Liver (tissue), 9 donors: ENCODE data around the gene LUZP4. TPM values are rescaled to one million over a fixed set of nuclear protein-coding genes. Genes with fewer than 3 reads are reported as not detected.

ENCODE experiments used
- DNase-seq: peaks from one replicate; pipeline ENCODE4 v3.0.0-alpha.2; 2017; ENCODE audit warnings: low spot score
- H3K27ac ChIP-seq, 2 donors: one replicate each; pipeline ENCODE4 v1.7.0; 2013; ENCODE audit warnings: inconsistent platforms in 2 of 2, low read length in 2 of 2, control low read depth in 1 of 2, low read depth in 1 of 2, mild to moderate bottlenecking in 1 of 2
- H3K27me3 ChIP-seq, 4 donors: one replicate each; pipeline versions ENCODE4 v1.6.1 to v1.7.0; 2013; ENCODE audit warnings: low read length in 3 of 4, inconsistent platforms in 1 of 4, mild to moderate bottlenecking in 1 of 4, moderate library complexity in 1 of 4; ENCODE audit not compliant: control insufficient read depth in 4 of 4, insufficient read depth in 4 of 4
- H3K36me3 ChIP-seq, 4 donors: one replicate each; pipeline versions ENCODE4 v1.6.1 to v1.7.0; 2013; ENCODE audit warnings: low read length in 3 of 4, mild to moderate bottlenecking in 3 of 4, low read depth in 1 of 4, moderate library complexity in 1 of 4; ENCODE audit not compliant: control insufficient read depth in 4 of 4, insufficient read depth in 3 of 4
- H3K4me1 ChIP-seq, 4 donors: one replicate each; pipeline versions ENCODE4 v1.6.1 to v1.7.0; 2013; ENCODE audit warnings: low read length in 3 of 4, mild to moderate bottlenecking in 3 of 4, moderate library complexity in 1 of 4; ENCODE audit not compliant: control insufficient read depth in 4 of 4, insufficient read depth in 4 of 4
- H3K4me3 ChIP-seq, 3 donors: one replicate each; pipeline versions ENCODE4 v1.6.1 to v1.7.0; 2013; ENCODE audit warnings: low read length in 3 of 3, control low read depth in 1 of 3, low read depth in 1 of 3, mild to moderate bottlenecking in 1 of 3
- H3K9ac ChIP-seq, 2 donors: one replicate each; pipeline ENCODE4 v1.7.0; 2013; ENCODE audit warnings: low read length in 2 of 2, mild to moderate bottlenecking in 2 of 2, moderate library complexity in 2 of 2, control low read depth in 1 of 2, low read depth in 1 of 2
- H3K9me3 ChIP-seq, 4 donors: one replicate each; pipeline versions ENCODE4 v1.6.1 to v1.7.0; 2013; ENCODE audit warnings: low read length in 3 of 4; ENCODE audit not compliant: control insufficient read depth in 4 of 4
- CTCF ChIP-seq: fragments of 150-350 bp; IDR thresholded peaks from 2 replicates; pipeline ENCODE4 v1.5.1; 2017; ENCODE audit warnings: improper control_type of control experiment, low read depth, low read length; ENCODE audit not compliant: missing input control
- FOXA1 ChIP-seq: IDR thresholded peaks from 2 replicates; pipeline ENCODE4 v1.6.1; 2016; ENCODE audit warnings: antibody characterized with exemption
- GABPA ChIP-seq, 2 donors: IDR thresholded peaks in 1 of 2; conservative IDR thresholded peaks in 1 of 2; 2 replicates each; pipeline ENCODE4 v1.6.1; 2016; ENCODE audit warnings: antibody characterized with exemption in 2 of 2, mild to moderate bottlenecking in 1 of 2, moderate library complexity in 1 of 2
- HNF4A ChIP-seq, 2 donors: conservative IDR thresholded peaks; 2 replicates each; pipeline ENCODE4 v1.6.1; 2016; ENCODE audit warnings: antibody characterized with exemption in 2 of 2, mild to moderate bottlenecking in 2 of 2
- HNF4G ChIP-seq: IDR thresholded peaks from 2 replicates; pipeline ENCODE4 v1.6.1; 2016; ENCODE audit warnings: antibody characterized with exemption
- JUND ChIP-seq, 2 donors: IDR thresholded peaks; 2 replicates each; pipeline ENCODE4 v1.6.1; 2016; ENCODE audit warnings: antibody characterized with exemption in 2 of 2
- RAD21 ChIP-seq, 2 donors: IDR thresholded peaks; 2 replicates each; pipeline ENCODE4 v1.6.1; 2016; ENCODE audit warnings: antibody characterized with exemption in 2 of 2, mild to moderate bottlenecking in 2 of 2
- REST ChIP-seq: IDR thresholded peaks from 2 replicates; pipeline ENCODE4 v1.6.1; 2016; ENCODE audit warnings: antibody characterized with exemption, mild to moderate bottlenecking
- RXRA ChIP-seq, 2 donors: IDR thresholded peaks; 2 replicates each; pipeline ENCODE4 v1.6.1; 2017 to 2018; ENCODE audit warnings: antibody characterized with exemption in 2 of 2, mild to moderate bottlenecking in 1 of 2
- SP1 ChIP-seq: IDR thresholded peaks from 2 replicates; pipeline ENCODE4 v1.6.1; 2018; ENCODE audit warnings: antibody characterized with exemption, mild to moderate bottlenecking
- TAF1 ChIP-seq: conservative IDR thresholded peaks from 2 replicates; pipeline ENCODE4 v1.6.1; 2016; ENCODE audit warnings: antibody characterized with exemption, mild to moderate bottlenecking
- YY1 ChIP-seq: IDR thresholded peaks from 2 replicates; pipeline ENCODE4 v1.6.1; 2016; ENCODE audit warnings: antibody characterized with exemption, mild to moderate bottlenecking
- WGBS: extraction: QIAGEN DNeasy Blood & Tissue Kit; methylation state at CpG from one replicate; pipeline ENCODE4 v1.1.7; 2013; 5-methylcytosine and 5-hydroxymethylcytosine counted together
- polyA plus RNA-seq, 2 donors: library from polyadenylated mRNA; stranded (reverse) in 1 of 2; unstranded in 1 of 2; fragments of 200-250 nt in 1 of 2; fragments of >200 nt in 1 of 2; fragmentation: Nextera tagmentation in 1 of 2; extraction: Ambion mirVana in 1 of 2; gene quantifications; one replicate each; pipeline versions ENCODE4 v1.2.1 to v1.2.3, GENCODE V29; 2013 to 2015
- total RNA-seq, 2 donors: library from RNA; depleted of rRNA; stranded (reverse); fragments of >200 nt; gene quantifications; one replicate each; pipeline ENCODE4 v1.2.3, GENCODE V29; 2014
- TF ChIP-seq, protein P1 (sequence below): IDR thresholded peaks from 2 replicates; pipeline ENCODE4 v1.6.1; 2016; ENCODE audit warnings: antibody characterized with exemption
- TF ChIP-seq, protein P2 (sequence below): IDR thresholded peaks from 2 replicates; pipeline ENCODE4 v1.6.1; 2016; ENCODE audit warnings: antibody characterized with exemption
- TF ChIP-seq, protein P3 (sequence below): IDR thresholded peaks from 2 replicates; pipeline ENCODE4 v1.6.1; 2016; ENCODE audit warnings: antibody characterized with exemption
- donor health status: healthy.
- donor health status: healthy.
- donor health status: healthy.
- donor health status: healthy.
- donor health status: healthy.

The LUZP4 gene
- total and polyA plus RNA-seq, 4 donors, result not detected

DNA sequence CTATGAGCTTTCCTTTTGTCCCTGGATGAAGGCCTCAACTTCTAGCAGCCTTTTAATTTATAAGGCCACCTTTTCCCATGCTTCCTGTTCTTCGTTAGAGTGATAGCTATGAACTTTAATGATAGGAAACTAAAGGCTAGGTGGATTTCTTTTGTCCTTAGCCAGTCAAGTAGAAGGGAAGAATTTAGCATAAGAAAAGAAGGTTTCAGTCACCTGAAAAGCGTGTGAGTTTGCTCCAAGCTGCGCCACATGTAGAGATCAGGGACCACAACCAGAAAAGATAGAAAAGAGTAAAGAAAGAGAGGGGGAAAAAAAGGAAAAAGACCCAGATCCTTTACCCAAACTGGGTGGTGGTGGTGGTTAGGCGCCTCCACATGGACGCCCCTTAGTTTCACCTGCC is 28.6 kb downstream of the LUZP4 start:
- no peak for DNase-seq
- H3K36me3 ChIP-seq, result no peaks in the 10 kb centered on the region
- H3K27me3 ChIP-seq, result no peaks in the 10 kb centered on the region
- H3K4me3 ChIP-seq, result no peak overlapping the region
- no peaks in the 10 kb centered on the region for H3K4me1 ChIP-seq
- no peak overlapping the region for H3K9ac ChIP-seq
- 94% methylated on average over 5 of the region's 5 CpGs for WGBS
- H3K9me3 ChIP-seq, result no peaks in the 10 kb centered on the region
- H3K27ac ChIP-seq, result no peak overlapping the region
- TF ChIP-seq GABPA (IDR thresholded peaks at IDR 0.05 in 1 of 2, conservative IDR thresholded peaks at IDR 0.05 in 1 of 2) (no peak), HNF4A (conservative IDR thresholded peaks at IDR 0.05) (no peak), RAD21 (IDR thresholded peaks at IDR 0.05) (no peak), RXRA (IDR thresholded peaks at IDR 0.05) (no peak), YY1 (no peak), JUND (IDR thresholded peaks at IDR 0.05) (no peak), REST (no peak), CTCF (no peak), HNF4G (no peak)
- TF ChIP-seq, protein P1, sequence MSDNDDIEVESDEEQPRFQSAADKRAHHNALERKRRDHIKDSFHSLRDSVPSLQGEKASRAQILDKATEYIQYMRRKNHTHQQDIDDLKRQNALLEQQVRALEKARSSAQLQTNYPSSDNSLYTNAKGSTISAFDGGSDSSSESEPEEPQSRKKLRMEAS, result no peak
- TF ChIP-seq, protein P2, sequence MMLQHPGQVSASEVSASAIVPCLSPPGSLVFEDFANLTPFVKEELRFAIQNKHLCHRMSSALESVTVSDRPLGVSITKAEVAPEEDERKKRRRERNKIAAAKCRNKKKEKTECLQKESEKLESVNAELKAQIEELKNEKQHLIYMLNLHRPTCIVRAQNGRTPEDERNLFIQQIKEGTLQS, result no peak
- TF ChIP-seq, protein P3, sequence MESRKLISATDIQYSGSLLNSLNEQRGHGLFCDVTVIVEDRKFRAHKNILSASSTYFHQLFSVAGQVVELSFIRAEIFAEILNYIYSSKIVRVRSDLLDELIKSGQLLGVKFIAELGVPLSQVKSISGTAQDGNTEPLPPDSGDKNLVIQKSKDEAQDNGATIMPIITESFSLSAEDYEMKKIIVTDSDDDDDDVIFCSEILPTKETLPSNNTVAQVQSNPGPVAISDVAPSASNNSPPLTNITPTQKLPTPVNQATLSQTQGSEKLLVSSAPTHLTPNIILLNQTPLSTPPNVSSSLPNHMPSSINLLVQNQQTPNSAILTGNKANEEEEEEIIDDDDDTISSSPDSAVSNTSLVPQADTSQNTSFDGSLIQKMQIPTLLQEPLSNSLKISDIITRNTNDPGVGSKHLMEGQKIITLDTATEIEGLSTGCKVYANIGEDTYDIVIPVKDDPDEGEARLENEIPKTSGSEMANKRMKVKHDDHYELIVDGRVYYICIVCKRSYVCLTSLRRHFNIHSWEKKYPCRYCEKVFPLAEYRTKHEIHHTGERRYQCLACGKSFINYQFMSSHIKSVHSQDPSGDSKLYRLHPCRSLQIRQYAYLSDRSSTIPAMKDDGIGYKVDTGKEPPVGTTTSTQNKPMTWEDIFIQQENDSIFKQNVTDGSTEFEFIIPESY, result no peak

DNA sequence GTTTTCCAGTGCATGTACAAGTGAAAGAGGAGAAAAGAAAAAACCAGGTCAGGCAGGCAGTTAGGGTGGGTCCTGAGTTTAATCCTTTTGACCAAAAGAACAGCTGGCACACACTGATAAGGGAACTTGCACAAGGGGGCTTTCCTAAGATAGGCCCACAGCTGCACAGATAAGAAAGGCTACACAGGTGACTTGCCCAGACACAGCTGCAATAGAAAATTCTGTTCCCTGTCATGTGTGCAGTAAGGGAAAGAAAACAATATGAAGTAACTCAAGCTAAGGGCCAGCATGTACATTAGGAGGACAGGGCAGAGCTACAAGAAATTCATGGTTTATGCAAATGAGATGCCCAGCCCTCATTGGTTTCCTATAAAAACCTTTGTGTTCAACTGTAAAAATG is 32.9 kb downstream of the LUZP4 start:
- Histone ChIP-seq H3K9me3 (no peaks in the 10 kb centered on the region), H3K9ac (no peak overlapping the region), H3K36me3 (no peaks in the 10 kb centered on the region), H3K27ac (no peak overlapping the region), H3K4me1 (no peaks in the 10 kb centered on the region), H3K27me3 (no peaks in the 10 kb centered on the region), H3K4me3 (no peak overlapping the region)
- DNase-seq, result no peak
- TF ChIP-seq CTCF (no peak), TAF1 (no peak), YY1 (no peak), HNF4A (conservative IDR thresholded peaks at IDR 0.05) (no peak), FOXA1 (no peak), HNF4G (no peak), GABPA (IDR thresholded peaks at IDR 0.05 in 1 of 2, conservative IDR thresholded peaks at IDR 0.05 in 1 of 2) (no peak), SP1 (no peak), RXRA (IDR thresholded peaks at IDR 0.05) (no peak), RAD21 (IDR thresholded peaks at IDR 0.05) (no peak)
- TF ChIP-seq, protein P3, result no peak
